HG03342 (cell line): Measurements from ENCODE around the gene PCDH9.

Experiments used
- ATAC-seq: cut with Tn5 transposase; IDR thresholded peaks from one replicate; pipeline ENCODE4 v1.9.1; 2021; ENCODE audit warnings: mild to moderate bottlenecking, moderate library complexity; ENCODE audit not compliant: unreplicated experiment

Gene PCDH9

DNA sequence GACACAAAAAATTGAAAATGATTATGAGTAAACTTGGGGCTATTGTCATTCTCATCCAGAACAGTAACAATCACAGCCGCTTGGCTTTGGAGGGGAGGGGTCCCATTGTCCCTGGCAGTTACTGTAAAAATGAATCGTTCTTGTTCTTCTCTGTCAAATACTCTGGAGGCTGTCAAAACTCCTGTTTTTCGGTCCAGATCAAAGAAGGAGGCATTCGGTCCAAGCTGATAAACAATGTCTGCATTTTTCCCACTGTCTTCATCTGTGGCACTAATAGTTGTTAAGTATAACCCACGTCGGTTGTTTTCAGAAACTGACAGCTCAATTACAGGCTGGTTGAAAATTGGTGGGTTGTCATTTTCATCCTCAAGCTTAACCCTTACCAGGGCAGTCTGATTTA is 3.4 kb downstream of the PCDH9 start:
- ATAC-seq, result no peak

- no peak for ATAC-seq
Measured at GRCh38 chr13:67225252-67226159, 4.6 kb downstream of the PCDH9 start.

- ATAC-seq, result peak; percentile 68
Measured at GRCh38 chr13:67224148-67224846, 5.8 kb downstream of the PCDH9 start.

GRCh38 chr13:67223742-67224141 is 6.4 kb downstream of the PCDH9 start:
- no peak for ATAC-seq

GRCh38 chr13:67223024-67223423 is 7.1 kb downstream of the PCDH9 start:
- ATAC-seq, result no peak

DNA sequence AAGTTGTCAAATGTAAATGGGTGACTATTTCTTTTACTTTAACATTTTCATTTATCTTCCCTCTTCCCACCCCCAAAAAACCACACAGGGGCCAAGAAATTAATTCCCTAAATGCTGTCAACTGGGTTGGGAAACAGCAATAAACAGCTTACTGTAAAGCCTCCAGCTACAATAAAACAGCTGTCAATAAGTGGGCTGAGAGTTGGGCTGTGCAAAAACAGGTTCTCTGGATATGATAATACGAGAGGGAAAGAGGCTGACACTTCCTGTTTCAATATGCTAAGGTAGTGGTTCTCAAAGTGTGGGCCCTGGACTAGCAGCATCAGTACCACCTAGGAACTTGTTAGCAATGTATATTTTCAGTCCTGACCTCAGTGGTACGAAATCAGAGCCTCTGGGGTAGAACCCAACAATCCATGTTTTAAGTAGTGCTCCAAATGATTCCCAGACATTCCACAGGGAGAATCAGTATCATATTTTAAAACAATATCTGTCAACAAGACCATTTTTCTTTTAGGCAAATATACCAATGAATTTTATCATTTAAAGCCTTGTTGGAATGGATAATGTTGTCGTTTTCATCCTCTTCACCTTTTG is 8.4 kb downstream of the PCDH9 start:
- peak; percentile 49 for ATAC-seq

DNA sequence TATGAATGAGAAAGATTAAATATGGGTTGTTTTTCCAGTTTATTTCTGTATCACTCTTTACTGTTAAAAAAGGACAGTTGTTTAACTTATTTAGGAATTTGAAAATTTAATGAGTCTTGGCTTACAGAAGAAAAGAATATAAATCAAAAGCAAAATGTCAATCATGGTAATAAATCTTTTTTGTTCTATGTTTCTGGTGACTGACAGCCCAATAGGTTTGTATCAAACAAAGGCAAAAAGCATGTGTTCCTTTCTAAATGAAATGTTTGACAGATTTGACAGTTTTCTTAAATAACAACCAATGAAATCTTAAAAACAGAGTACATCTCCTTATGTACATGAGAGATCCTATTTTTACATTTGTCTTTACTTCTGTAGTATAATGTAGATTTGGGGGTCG is 11.0 kb downstream of the PCDH9 start:
- ATAC-seq, result no peak

DNA sequence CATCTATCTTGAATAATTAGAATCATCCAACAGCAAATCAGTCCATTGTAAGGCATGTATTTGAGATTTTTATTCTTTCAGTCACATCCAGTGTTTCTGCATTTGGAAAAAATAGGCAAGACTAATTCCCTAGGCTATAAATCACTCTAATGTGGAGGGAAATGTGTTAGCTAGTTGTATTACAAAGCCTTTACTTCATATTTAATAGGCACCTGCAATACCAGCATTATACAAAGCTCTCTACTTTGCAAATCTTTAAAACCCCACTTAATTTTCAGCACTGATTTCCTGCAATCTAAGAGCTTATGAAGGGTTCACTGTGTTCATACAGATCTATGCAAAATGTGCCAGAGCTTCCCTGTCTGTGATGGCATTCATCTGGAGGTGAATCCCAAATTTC is 12.3 kb downstream of the PCDH9 start:
- no peak for ATAC-seq

- ATAC-seq, result no peak
Measured at GRCh38 chr13:67216864-67217263, 13.3 kb downstream of the PCDH9 start.

GRCh38 chr13:67210208-67210607 is 19.9 kb downstream of the PCDH9 start:
- ATAC-seq, result no peak

DNA sequence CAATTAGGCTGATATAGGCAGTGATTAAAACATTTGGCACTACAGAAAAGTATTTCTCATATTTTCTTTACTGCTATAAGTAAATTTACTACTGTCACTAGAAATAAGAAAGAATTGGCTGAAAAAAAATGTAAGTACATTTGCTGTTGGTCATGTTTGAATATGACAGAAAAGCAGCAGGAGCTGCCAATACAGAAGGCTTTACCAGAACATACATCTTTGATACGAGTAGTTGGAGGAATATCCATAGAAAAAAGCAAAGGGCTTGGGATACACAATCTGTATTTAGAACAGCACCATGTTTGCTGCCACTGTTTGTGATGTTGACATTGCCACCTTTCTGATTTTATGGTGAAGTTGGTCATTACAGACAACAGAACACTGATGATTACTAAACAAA is 21.6 kb downstream of the PCDH9 start:
- ATAC-seq, result no peak

DNA sequence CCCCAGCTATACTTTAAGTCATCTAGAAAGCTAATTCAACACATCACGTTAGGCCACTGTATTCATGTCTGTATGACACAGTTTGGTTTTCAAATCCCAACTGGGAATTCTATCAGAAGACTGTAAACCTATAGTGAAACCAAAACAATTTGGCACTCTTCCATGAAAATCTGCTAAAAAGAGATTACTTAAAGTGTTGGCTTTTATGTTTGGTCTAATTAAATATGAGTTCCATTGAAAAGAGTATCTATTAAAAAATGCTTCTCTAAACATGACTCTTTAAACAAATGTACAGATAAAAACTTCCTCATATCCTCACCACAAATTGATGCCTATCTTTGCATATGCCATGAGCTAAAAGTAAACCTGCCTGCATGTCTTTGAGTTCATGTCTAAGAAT is 25.4 kb downstream of the PCDH9 start:
- no peak for ATAC-seq

DNA sequence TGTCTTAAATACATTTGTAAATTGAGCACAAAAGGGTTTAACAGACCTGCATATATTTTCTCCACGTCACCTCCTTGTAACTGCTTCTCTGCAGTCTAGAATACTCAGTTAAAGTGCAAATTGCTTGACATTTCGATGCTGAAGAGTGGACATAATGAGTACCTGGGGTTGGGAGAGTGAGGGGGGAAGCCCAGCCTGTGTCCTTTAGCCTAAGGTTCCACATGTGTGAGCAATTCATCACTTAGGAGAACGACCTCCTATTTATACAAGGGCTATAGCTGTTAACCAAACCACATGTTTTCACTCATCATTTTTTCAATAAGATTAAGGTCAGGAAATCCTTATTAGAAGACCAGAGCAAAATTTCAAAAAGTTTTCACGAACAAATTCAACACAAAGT is 29.5 kb downstream of the PCDH9 start:
- ATAC-seq, result no peak

DNA sequence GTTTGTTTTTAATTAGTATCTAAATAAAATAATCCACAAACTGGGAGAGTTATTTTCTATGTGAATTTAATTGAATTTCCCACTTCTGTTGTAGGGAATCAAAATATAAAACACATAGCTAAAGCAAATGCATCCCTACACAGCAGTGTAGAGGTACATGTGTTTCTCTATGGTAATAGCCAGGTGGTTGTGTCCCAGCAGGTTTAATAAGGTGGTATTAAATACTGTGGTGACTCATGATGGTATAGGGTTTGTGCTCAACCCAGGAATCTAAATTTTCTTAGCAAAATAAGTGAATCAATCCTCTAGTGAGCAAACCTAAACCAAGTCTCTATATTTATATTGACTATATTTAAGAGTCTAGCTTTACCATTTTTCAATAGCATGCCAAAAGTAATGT is 30.0 kb downstream of the PCDH9 start:
- no peak for ATAC-seq

- no peak for ATAC-seq
Measured at GRCh38 chr13:67197704-67198103, 32.4 kb downstream of the PCDH9 start.

- ATAC-seq, result no peak
Measured at GRCh38 chr13:67193979-67194378, 36.2 kb downstream of the PCDH9 start.

GRCh38 chr13:67192751-67193150 is 37.4 kb downstream of the PCDH9 start:
- ATAC-seq, result no peak

DNA sequence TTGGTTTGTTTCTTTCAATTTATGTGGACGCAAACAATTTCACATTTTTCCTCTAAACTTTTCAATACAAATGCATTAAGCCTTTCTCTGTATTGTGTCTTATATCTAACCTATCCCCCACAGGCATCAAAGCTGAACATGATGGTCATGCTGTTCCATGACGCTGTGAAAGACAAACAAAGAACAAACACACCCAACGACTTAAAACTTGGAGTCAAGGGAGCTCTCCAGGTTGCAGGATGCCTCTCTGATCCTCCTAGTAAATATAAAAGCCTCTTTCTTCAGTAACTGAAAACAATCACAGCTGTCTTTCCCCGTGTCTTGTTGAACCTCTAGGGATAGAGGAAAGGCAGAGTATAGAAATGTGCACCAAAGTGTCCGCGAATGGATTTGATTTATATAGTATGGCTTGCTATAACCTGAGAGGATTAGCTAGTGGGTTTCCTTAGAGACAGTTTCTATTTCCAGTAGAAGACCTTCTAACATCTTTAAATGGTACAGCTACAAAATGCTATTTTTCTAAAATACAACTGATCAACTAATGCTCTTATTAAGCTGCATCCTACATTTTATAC is 43.1 kb downstream of the PCDH9 start:
- ATAC-seq, result no peak

GRCh38 chr13:67184247-67184646 is 45.9 kb downstream of the PCDH9 start:
- ATAC-seq, result no peak

- ATAC-seq, result no peak
Measured at GRCh38 chr13:67183151-67183550, 47.0 kb downstream of the PCDH9 start.

DNA sequence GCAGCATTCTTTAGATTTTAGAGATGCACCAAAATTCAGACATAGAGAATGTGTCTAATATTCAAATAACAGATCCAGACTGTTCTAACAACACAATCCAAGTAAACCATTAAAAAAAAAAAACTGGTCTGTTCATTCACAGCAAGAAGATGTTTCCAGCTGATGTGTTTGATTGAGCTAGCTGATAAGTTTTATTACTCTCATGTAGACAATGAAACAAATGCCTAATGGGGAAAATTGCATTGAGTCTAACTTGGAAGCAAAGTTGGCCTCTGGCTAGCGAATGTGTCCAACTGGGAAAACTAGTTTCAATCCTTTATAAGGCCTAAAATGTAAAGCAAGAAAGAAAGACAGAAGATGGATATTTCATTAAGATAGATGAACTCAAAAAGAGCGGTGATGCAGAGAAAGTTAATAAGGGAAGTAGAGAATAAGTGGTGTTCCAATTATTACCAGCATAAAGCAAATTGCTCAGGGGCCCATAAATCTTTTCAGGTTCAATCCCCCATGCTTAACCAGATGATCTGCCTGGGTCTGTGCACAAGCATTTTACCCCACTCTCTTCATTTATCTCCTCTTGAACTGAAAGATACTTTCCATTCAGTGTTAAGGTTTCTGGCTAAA is 54.2 kb downstream of the PCDH9 start:
- no peak for ATAC-seq
